Measurements from ENCODE around the gene PDE4D.
"Not testable (repeated sequence)": the region's sequence is repeated elsewhere in the genome, so short reads cannot be mapped to it uniquely, and the experiment has no call there.

The PDE4D gene

DNA sequence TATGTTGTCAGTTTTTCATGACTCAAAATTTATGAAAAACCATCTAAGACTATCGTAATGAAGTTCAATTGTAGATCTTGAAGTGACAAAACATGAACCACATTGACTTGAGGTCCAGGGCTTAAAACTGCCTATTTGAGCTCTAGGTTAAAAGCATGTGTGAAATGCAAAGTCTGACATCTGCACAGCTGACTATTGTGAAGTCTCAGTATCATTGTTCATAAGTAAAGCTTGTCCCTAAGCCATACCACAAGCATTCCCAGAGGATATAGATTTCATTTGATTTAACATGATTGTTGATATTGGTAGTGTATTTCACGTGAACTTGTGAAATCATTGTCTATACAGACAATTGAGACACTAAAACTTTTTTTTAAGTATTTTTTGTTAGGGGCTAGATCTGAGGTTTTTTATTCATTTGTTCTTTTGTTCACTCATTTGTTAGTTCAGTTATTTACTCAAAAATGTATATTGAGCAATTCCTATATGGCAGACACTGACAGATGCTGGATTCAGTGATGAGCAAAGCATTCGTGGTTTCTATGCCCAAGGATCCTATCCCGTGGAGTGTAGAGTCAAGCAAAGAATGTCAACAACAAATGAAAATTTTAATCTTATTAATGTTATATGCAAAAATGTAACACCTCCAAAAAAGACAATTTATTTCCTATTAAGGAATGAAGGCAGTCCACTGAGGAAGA lies 825.4 kb downstream of the PDE4D start:
- DNase-seq (ENCODE audit: low read depth), result no peak

DNA sequence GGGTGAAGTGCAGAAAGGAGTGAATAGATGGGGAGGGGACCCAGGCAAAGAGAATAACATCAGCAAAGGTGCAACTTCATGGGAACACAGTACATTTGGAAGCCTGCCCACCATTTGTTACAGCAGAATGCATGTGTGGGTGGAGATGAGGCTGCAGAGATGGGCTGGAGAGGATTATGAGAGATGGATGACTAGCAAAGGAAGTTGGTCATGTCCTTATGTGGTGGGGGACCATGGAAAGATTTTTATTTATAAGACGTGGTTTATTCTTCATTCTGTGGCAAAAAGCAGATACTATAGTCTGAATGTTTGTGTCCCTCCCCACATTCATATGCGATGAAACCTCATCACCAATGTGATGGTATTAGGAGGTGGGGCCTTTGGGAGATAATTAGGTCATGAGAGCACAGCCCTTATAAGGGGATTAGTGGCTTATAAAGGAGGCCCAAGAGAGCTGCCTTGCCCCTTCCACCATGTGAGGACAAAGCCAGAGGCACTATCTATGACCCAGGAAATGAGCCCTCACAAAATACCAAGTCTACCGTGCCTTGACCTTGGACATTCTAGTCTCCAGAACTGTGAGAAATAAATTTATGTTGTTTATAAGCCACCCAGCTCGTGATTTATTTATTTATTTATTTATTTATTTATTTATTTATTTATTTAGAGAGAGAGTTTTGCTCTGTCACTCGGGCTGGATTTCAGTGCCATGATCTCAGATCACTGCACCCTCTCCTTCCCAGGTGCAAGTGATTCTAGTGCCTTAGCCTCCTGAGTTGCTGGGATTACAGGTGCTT lies 827.0 kb downstream of the PDE4D start:
- DNase-seq (ENCODE audit: low read depth), result no peak

DNA sequence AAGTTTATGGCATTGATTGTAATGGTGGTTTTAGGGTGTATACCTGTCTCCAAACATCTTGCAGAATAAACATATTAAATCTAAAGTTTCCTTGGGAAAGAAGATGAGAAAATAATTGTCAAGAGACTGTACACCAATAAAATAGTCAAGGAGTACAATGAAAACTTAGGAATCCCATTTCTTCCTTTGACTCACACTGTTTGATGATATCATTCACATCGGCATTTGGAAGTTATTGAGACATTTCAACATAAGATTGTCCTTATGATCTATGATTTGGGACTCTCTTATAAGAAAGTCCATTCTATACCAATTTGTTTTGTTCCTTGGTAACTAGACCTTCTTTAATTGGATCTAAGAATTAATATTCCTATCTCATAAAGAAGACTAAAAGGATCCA lies 828.0 kb downstream of the PDE4D start:
- DNase-seq (ENCODE audit: low read depth), result no peak

DNA sequence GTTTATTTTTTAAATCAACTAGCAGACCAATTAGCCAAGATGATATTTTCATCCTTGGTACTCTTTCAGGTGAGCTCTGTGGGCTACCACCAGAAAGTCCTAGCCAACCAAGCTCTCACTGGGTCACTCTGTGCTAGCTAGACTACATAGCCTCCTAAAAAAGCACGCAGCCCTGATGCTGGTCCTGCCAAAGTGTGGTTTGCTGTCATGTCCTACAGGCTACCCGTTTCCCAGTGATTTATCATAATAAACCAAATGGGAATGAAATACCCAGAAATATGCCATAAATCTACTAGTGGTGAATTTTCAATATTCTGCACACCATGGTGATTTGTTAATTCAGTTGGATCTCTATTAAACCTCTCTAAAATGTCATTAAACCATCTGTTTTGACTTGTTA lies 829.2 kb downstream of the PDE4D start:
- DNase-seq (ENCODE audit: low read depth), result no peak

DNA sequence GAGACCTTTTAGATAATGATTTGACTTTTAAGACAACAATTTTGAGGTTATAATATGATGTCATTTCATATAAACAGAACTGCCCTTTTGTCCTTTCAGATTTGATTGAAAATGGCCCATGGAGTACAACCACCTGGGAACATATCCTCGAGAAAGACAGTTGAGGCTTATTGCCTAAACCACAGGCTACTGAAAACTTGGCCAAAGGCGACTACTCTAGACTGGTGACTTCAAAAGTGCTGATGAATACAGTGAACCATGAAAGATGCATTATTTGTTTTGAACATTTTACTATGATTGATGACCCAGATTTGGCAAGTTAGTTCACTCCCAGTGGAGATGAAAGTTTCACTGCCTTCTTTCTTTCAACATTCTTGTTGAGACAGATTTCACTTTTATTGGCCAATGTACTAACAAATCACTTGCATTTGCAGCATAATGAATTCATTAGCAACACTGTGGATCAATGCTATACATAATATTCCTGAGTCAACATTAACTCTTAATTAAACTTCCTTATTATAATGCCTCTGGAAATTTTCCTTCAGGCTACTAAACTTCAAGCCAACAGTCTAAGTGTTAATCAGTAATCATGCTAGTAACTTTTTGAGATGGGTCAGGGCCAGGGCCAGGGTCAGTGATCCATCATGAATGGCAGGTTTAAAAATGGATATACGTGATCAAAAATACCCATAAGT lies 830.4 kb downstream of the PDE4D start:
- DNase-seq (ENCODE audit: low read depth), result no peak

DNA sequence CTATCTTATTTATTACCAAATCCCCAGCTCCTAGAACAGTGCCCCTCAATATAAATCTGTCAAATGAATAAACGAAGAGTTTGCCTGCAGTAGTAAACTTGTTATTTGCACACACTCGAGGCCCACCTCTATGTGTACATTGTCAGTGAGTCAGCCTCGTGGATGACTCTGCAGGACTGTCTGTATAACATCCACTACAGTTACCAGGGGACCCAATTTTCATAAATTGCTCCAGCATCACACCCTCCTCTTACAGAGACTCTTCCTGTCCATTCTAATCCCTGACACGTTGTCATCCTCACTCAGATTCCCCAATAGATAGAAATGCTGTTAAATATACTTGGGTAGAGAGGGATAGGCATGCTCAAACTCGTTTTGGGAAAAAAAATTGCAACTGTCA lies 832.1 kb downstream of the PDE4D start:
- DNase-seq (ENCODE audit: low read depth), result no peak

DNA sequence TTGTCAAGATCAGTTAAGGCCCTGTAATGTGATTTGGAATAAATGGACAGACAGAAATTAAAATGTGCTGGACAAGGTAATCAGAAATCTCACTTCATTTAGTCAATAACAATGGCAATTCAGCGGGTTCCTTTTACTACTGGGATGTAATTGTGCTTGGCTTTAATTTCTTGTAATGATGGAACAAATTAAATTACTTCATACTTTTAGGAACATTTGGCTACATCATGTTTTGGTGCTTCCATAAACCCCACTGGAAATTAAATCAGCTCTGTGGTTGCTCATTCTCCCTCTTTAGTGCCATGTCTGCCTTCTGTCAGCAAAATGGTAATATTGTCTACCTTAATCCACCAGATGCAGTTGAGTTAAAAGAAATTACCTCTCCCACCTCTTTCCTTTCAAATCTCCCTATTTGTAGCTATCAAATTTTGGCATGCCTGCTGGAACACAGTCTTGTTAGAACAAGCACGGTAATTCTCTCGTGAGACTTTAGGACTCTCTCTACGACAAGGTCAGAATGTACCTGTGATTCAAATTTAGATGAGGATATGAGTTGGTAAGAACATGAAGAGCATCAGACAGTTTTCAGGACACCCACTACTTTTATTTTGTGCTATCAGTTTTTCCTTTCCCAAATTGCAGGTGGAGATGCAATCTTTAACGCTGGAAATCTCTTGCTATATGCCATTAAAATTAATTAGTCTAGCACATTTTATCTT lies 834.4 kb downstream of the PDE4D start:
- DNase-seq (ENCODE audit: low read depth), result no peak

DNA sequence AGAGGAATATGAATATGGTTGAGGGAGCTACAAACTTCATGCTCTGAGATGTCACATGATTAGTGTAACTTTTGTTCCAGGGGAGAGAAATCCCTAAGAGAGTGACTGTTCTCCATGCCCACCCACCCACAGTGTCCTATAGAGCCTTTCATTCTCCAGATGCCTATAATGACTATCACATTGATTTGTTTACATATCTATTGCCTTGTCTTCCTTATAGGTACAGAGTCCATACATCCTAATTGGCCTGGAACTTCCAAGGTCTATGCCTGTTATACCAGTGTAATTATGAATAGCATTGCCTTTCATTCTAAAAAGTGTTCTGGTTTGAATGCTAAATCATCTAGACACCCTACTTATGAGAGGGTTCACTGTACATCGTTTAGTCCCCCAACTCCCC lies 835.3 kb downstream of the PDE4D start:
- no peak for DNase-seq (ENCODE audit: low read depth)

DNA sequence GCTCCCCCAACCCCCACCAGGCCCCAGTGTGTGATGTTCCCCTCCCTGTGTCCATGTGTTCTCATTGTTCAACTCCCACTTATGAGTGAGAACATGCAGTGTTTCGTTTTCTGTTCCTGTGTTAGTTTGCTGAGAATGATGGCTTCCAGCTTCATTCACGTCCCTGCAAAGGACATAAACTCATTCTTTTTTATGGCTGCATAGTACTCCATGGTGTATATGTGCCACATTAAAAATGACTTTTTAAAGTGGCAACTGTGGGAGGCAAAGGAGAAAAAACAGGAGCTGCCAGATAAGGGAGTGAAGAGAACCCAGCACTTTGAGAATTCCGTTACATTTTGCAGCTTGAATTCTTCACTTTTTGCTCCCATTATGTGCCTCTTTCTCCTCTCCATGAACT lies 836.9 kb downstream of the PDE4D start:
- DNase-seq (ENCODE audit: low read depth), result not testable (repeated sequence)

DNA sequence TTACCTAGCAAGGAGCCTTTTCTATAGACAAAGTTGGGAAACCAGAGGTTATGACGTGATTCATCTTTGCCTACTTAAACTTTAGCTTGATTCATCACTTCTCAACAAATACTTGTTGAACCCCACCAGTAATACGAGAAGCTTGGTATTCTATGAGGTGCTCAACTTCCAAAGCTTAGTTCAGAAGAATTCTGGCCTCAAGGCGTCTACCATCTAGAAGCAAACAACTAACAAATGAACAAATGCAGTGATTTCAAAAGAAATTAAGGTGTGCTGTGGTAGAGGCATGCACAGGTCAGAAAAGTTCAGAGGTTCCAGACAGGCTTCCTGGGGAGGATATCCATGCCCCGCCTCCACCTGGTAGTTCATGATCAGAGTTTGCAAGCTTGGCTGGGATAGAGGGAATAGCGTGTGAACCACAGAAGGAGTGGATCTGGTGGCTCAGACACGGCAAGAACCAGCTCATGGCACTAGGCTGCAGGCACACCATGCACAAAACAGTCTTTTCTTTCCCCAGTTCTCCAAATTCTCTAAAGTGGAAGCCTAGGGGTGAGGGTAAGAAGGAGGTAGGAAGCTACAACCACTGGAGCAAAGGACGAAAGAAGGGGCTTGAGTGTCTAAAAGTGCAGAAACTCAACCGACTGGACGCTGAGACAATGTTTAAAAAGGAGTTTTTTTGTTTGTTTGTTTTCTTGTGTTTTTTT lies 837.6 kb downstream of the PDE4D start:
- no peak for DNase-seq (ENCODE audit: low read depth)

DNA sequence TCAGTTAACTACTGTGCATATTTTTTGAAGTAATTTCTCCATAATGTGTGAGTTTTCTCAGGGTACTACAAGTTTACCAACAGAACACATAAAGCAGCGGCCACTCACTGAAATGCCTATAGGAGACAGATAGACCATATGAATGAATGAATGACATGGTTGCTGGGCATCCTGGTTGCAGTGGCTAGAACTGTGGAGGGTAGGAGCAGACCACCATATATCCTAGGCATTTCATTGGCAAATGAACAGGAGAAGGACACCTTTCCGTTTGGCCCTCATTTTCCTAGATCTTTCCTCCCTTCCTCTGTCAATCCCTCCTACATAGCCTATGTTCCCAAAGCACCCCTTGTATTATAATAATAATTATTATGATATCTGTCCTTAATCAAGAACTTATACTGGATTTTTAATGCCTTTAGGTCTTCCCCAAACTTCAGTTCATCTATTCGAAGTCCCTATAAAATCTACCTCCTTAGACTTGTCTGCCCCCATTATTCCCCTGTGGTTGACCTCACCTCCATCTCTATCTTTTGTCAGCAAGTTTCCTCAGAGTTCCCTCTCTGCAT lies 838.5 kb downstream of the PDE4D start:
- DNase-seq (ENCODE audit: low read depth), result no peak

DNA sequence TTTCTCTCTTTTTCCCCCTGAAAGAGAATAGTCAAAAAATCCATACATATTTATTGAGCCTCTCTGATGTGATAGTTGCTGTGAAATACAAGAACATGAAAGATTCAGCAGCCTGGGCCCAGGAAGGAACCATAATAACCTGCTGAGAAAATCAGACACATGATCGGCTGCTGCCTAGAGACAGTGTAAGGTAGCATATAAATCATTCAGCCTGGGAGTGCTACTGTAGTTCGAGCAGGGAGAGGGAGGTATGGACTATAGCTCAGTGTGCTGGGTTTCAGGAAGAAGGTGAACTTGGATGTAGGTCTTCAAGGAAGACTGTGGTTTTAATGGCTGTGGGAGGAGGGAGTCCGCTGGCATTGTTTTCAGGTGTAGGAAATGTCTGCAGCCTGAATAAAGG lies 841.6 kb downstream of the PDE4D start:
- no peak for DNase-seq (ENCODE audit: low read depth)

DNA sequence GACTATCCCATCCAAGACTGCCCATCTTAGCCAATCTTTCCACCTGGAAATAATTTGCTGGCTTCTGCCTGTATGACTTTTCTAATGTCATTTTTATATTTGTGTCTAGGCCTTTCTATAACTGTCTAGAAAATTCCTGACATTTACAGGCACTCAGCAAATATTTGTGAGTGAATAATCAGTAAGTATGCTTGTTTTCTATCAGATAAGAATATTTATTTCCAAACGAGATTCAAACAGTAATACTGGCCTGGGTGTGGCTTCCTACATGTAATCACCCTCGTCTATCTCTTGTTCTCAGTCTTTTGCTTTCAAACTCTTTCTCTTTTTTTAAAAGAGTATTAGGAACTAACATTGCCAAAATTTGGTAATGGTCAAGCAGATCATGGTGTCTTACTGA lies 844.4 kb downstream of the PDE4D start:
- DNase-seq (ENCODE audit: low read depth), result no peak

DNA sequence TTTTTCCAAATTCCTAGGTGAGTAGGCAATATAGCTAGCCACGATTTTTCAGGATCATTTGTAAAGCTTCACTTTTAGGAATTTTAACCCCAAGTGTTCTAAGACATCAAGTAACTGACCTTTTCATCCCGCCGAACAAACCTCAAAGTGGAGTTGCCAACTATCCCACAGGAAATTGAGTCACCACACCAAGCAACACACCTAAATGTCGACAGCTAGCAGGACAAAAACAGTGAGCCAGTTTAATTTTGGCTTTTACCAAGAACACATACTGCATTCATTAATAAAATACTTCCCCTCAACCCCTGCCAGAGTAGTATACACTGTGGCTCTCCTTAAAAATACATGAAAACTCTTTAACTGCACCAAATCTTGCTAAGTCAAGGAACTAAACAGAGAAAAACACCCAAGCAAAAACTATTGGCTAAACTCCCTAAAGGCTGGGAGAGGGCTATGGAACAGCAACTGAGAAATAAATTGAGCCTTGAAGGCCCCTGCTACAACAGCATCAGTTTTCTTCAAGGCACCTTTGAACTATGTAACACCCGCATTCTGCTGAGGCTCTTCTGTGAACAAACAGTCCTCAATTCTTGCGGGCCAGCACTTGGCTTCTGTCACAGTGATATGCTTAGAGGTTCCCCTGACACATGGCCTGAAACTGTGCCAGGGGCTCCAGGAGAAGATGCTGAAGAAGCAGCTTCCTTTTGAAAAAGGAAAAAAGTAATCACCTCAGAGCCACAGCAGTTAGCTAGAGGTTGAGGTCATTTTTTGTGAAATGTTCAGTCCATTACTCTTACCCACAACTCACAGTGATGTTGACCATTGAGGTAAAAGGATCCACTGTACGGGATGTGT lies 851.1 kb downstream of the PDE4D start:
- no peak for DNase-seq (ENCODE audit: low read depth)

DNA sequence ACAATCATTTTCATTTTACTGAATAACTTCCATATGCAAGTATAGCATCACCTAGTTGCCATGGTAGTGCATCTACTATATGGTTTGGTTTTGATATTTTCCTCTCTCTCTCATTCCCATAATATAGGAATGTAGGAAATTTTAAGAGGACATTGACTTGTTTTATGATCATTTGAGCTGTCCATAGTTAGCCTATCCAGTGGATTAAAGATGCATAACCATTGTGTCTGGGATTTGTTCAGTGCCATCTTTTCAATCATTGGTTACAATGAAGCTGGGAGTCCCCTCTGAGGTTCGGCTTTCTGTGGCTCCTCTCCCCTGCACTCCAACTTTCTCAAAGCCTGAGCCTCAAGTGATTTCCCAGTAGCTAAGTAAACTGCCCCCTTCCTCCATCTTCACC lies 852.2 kb downstream of the PDE4D start:
- no peak for DNase-seq (ENCODE audit: low read depth)

DNA sequence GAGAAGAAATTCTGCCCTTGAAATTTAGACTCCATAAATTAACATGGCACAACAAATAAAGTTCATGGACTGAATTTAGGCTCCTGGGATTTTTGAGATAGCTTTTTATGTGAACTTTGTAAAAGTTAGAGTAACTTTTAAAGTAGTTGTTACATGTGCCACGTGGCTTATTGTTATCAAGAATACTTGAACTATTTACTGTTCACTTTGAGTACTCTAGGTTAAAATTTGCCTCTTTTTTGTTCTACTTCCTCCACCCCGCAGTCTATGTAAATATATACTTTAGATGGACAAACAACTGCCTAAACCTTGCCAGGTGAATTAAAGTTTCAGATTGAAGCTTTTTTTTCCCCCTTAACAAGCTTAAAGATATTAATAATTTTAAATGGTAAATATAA lies 852.7 kb downstream of the PDE4D start:
- DNase-seq (ENCODE audit: low read depth), result no peak

DNA sequence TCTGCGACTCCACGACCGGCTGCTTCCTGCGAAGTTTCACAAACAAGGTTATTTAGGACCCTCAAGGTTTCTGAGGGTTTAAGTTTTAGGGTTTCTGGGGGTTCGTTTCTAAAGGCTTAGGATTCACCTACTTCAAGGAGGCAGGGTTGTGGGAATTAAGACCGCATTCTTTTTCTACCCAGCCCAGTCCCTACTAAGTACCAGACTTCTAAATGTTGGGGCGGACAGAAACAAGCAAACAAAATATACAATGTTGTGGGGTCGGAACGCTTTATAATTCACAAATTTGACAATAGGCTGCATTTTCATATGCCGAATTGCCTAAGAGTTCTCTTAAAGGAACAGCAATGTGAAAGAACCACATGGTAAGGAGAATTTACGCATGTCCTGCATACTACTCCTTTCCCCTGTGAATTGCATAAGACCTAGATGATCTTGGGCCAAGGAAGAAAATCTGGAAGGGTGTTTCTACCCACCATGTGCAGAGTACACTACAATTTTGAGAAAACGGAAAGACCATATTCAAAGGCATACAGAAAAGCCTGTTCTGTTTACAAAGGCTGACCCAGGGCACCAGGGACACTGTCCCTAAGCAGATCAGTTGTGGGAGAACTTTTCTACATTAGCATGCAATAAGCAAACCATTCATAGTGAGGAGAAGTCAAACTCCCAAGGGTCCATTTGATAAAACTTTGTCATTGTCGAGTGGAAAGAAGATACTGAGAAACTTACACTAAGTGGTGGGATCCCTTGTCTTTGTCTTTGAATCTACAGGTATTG lies 853.3 kb downstream of the PDE4D start:
- no peak for DNase-seq (ENCODE audit: low read depth)

DNA sequence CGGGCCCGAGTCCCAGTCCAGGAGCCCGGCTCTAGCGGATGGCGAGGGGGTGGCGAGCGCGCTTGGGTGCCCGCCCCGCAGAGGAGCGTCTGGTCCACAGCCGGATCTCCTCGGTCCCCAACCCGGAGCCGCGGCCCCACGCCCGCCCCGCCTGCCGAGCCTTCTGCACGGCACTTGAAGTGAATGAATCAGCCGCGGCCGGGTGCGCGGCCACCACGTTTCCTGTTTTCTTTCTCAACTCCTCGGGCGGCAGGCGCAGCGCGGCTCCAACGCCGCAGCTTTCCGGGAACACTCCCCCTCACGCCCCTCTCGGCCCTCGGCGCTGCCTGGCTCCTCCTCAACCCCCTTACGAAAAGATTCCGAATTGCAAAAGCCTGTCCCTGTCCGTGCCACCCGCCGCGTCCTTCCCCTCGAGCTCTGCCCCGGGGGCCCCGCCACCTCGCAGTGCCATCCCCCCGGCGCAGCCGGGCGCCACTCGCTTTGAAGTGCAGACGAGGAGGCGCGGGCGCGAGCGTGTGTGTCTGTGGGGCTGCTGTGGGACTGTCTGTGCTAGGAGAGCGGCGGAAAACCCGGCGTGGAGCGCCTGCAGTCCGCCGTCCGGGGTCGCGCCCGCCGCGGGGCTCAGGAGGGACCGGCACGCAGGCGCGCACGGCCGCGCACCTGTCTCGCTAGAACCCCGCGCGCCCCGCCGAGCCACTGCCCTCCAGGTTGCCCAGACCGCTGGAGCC lies 854.1 kb downstream of the PDE4D start:
- DNase-seq (ENCODE audit: low read depth), result peak; percentile 82

DNA sequence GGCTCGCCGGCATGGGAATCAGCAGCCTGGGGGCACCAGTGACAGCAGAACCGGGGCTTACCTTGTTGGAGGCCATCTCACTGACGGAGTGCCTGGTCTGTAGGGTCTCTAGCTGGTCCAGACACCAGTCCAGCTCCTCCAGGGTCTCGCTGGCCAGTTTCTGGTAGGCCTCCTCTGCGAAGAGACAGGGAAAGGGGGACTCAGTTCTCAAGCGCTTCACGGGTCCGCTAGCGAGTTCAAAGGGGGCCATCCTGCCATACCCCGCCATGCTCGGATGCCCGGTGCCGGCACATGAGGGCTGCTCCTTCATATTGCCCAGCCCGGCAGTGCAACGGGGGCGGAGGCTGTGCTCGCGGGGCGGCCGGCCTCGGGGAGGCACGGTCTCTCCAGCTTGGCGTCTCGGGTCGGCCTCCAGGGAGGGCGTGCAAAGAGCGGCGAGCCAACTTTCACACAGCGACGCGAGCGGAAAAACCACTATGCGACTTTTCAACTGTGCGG lies 854.7 kb downstream of the PDE4D start:
- no peak for DNase-seq (ENCODE audit: low read depth)

Measured in stimulated activated CD8-positive, alpha-beta memory T cell treated with anti-CD3 and anti-CD28 coated beads, Interleukin-12 subunit alpha, Interleukin-12 subunit beta, amount 100 ng/mL, for 4 hours (primary cell).